GM15510 (cell line): ENCODE results near the gene SCART1.

Experiments
- POLR2A ChIP-seq: IDR thresholded peaks from 3 replicates; pipeline ENCODE4 v1.6.1; 2011; ENCODE audit warnings: borderline replicate concordance; ENCODE audit not compliant: insufficient read length; ENCODE audit errors: extremely low read depth

The SCART1 gene

GRCh38 chr10:133453516-133454203 is at the start of gene SCART1:
TSS of gene SCART1 (plus strand) at chr10:133453945. CDS start at chr10:133453998, 53 bp downstream.
- no peak for TF ChIP-seq POLR2A

GRCh38 chr10:133405272-133405671 is 48.5 kb upstream of the SCART1 start:
- no peak for TF ChIP-seq POLR2A

- TF ChIP-seq POLR2A, result no peak
Observed at GRCh38 chr10:133405844-133406527, 47.8 kb upstream of the SCART1 start.

- TF ChIP-seq POLR2A, result no peak
Observed at GRCh38 chr10:133411523-133412380, 42.0 kb upstream of the SCART1 start.

- TF ChIP-seq POLR2A, result no peak
Observed at GRCh38 chr10:133412381-133412711, 41.4 kb upstream of the SCART1 start.

DNA sequence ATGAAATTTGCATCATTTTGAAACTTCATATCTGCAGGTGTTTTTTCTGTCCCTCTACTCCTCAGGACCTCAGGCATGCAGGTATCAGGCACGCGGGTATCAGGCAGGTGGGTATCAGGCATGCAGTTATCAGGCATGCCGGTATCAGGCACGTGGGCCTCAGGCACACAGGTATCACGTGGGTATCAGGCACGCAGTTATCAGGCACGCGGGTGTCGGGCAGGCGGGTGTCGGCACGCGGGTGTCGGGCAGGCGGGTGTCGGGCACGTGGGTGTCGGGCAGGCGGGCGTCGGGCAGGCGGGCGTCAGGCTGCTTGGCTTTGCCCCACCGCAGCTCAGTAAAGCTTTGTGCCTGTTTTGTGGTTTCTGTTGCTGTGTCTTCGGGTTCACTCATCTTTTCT is 38.0 kb upstream of the SCART1 start:
- no peak for TF ChIP-seq POLR2A

- TF ChIP-seq POLR2A, result no peak
Observed at GRCh38 chr10:133418289-133418993, 35.3 kb upstream of the SCART1 start.

DNA sequence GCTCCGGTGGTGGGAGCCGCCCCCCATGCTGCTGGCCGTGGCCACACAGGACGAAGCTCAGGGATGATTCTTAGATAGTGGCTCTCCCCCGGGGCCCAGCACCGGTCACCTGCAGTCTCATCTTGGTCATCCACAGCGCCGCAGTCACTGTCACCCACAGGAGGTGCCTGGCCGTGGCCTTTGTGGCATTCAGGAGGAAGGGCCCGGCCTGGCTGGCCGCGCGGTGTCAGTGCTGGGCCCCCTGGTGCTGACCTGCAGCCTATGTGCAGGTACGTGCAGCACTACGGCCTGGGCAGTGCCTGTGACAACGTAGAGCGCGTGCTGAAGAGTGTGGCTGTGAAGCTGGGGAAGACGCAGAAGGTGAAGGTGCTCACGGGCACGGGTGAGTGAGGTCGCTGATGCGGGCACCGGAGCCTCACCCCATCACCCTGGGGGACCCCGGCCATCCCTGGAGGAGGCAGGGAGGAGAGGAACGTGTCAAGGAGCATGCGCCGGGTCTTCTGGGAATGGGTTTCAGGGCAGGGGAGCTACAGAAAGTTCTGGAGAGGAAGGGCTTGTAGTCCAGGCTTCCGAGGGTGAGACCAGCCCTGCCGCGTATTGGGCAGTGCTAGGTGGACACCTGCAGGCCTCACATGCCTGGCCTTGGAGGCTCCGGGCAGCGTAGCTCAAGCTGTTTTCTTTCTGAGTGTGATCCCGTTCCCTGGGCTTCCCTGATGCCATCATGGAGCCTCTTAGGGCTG is 34.4 kb upstream of the SCART1 start:
- no peak for TF ChIP-seq POLR2A

GRCh38 chr10:133420028-133420427 is 33.7 kb upstream of the SCART1 start:
- no peak for TF ChIP-seq POLR2A

GRCh38 chr10:133420579-133420978 is 33.2 kb upstream of the SCART1 start:
- no peak for TF ChIP-seq POLR2A

DNA sequence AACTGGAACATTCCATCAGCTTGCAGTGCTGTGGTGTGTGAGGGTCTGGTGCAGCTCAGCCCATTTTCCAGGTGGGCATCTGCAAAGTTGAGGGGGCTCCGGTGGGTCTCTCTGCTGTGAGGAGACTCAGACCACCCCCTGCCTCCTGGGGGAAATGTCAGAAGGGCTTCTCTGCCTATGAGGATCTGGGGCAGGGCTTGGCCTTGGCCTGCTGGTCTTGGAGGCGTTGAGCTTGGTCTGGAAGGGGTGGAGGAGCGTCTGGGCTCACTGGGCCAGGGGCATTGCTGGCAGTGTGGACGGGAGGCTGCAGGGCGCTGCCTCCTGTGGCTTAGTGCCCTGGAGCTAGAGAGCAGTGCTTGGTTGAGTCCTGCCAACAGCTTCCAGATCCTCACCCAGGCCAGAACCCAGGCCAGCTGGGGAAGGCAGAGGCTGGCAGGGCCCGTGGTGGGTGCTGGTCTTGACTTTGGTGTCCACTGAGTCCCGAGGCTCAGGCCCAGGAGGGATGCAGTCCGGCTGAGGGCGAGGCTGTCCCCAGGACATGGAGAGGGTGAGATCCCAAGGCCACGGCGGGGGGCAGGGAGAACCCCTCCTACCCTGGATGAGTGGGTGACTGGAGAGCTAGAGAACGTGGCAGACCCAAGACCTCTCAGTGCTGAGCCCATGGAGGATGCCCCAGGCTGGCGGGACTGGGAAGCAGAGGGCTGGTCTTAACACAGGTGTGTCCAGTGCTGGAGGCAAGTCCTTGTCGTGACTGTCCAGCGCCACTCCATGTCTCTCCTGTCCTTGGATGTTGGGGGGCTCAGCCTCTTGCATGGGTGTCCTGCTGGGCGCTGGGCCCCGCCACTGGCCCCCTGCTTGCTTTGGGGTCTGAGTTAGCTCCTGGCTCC is 32.2 kb upstream of the SCART1 start:
- TF ChIP-seq POLR2A, result no peak

- TF ChIP-seq POLR2A, result no peak
Observed at GRCh38 chr10:133422223-133422806, 31.4 kb upstream of the SCART1 start.
